Right lobe of liver (tissue), 6 donors: ENCODE results near the gene GADL1. TPM values are rescaled to one million over a fixed set of nuclear protein-coding genes. Genes with fewer than 3 reads are reported as not detected.
A peak's percentile ranks its signal among the peaks of the same experiment; 100 is the strongest.

Experiments used
- ATAC-seq, 4 donors: fragments of 200-7000 bp; cut with Tn5 transposase; one replicate each; pipeline ENCODE4 v1.9.1; 2020; ENCODE audit warnings: mild to moderate bottlenecking in 4 of 4, moderate library complexity in 4 of 4
- DNase-seq, 3 donors: peaks; one replicate each; pipeline ENCODE4 v3.0.0-alpha.2; 2020
- H3K27ac ChIP-seq, 3 donors: fragments of 200-600 bp; one replicate each; pipeline ENCODE4 v1.8.0; 2022
- H3K27me3 ChIP-seq, 2 donors: fragments of 200-600 bp; one replicate each; pipeline ENCODE4 v1.8.0; 2022
- H3K36me3 ChIP-seq, 4 donors: fragments of 200-600 bp; sonication (generic) in 1 of 4; one replicate each; pipeline versions ENCODE4 v1.5.1 to v1.8.0; 2017 to 2022; ENCODE audit warnings: control low read depth in 1 of 4
- H3K4me1 ChIP-seq, 4 donors: fragments of 200-600 bp; sonication (generic) in 1 of 4; one replicate each; pipeline versions ENCODE4 v1.5.1 to v1.8.0; 2017 to 2022; ENCODE audit warnings: control low read depth in 1 of 4
- H3K4me3 ChIP-seq, 3 donors: fragments of 200-600 bp; one replicate each; pipeline ENCODE4 v1.8.0; 2022
- H3K9me3 ChIP-seq, 4 donors: fragments of 200-600 bp; sonication (generic) in 1 of 4; one replicate each; pipeline versions ENCODE4 v1.5.1 to v1.8.0; 2017 to 2022; ENCODE audit warnings: control low read depth in 1 of 4
- POLR2A ChIP-seq: fragments of 450-650 bp; IDR thresholded peaks from one replicate; pipeline ENCODE4 v1.6.1; 2017; ENCODE audit warnings: antibody characterized with exemption, mild to moderate bottlenecking
- WGBS: methylation state at CpG from one replicate; pipeline ENCODE4 v1.1.6; 2018; ENCODE audit warnings: low coverage, low lambda C conversion rate; ENCODE audit not compliant: insufficient coverage; ENCODE audit errors: missing lambda C conversion rate; 5-methylcytosine and 5-hydroxymethylcytosine counted together
- intact Hi-C, 2 donors: fragments of 100-400 bp; cut with DNase I; formaldehyde crosslinking; loops; one replicate each; pipeline versions ENCODE4 v1.11.2 to v1.14.1; 2022
- total RNA-seq, 6 experiments: library from RNA; depleted of rRNA in 2 of 6; stranded (reverse); fragments of >200 nt in 2 of 6; fragmentation: NEBNext Ultra II Directional in 3 of 6; extraction: Animal tissue kit (Norgen Biotek cat#: 25700) in 3 of 6; gene quantifications; one replicate each; pipeline versions ENCODE4 v1.1.0 to v1.2.4, GENCODE V29; 2016 to 2023
- TF ChIP-seq, protein P1 (sequence below), 4 donors: fragments of 200-600 bp in 3 of 4; fragments of 450-650 bp in 1 of 4; IDR thresholded peaks; one replicate each; pipeline versions ENCODE4 v1.5.1 to v1.8.0; 2016 to 2022; ENCODE audit warnings: antibody characterized with exemption in 4 of 4, mild to moderate bottlenecking in 2 of 4
- donor health status: DM: no; HTN: yes; CAD: no.
- donor health status: DM: no; HTN: no; CAD: no.
- donor health status: DM: no; HTN: no; CAD: no.
- donor health status: DM: no; HTN: yes; CAD: no.
- donor health status: DM: no; HTN: yes; CAD: no.

Gene GADL1
- total RNA-seq, 6 experiments from 2014 or later, result not detected

DNA sequence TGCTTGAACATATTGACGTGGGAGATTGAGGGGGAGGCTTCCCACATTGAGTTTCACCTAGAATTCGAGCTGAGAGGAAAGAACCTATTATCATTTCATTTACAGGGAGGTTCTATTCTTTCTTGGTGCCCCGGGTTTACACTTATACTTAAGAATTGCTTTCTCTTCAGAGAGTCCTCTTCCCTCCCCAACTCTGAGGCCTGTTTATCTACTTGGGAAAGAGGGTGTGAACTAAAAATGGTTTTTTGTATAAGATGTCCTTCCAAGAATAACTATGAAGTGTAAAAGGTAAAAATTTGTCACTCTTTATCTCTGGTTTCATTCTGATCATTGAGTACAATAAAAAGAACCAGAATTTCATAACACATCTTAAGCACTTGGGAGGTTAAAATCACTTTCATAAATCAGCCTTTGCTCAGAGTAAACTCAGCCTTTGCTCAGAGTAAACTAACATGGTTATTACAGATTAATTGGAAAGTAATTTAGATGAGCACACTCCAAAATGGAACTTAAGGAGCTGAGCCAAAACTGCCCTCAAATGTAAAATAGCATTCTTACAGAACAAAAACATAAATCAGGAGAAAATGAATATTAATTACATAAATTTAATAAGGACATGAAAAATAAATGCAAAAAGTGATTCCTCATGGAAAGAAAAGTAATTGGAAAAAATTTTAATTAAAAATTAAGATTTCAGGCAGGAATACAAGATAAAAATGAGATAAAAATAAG, 75.2 kb downstream of the GADL1 start:
- Histone ChIP-seq H3K9me3 (no peaks in the 10 kb centered on the region), H3K4me3 (no peak overlapping the region), H3K4me1 (no peaks in the 10 kb centered on the region), H3K27ac (no peak overlapping the region), H3K27me3 (no peaks in the 10 kb centered on the region), H3K36me3 (no peaks in the 10 kb centered on the region)
- DNase-seq, result no peak
- no peak for ATAC-seq
- TF ChIP-seq, protein P1, sequence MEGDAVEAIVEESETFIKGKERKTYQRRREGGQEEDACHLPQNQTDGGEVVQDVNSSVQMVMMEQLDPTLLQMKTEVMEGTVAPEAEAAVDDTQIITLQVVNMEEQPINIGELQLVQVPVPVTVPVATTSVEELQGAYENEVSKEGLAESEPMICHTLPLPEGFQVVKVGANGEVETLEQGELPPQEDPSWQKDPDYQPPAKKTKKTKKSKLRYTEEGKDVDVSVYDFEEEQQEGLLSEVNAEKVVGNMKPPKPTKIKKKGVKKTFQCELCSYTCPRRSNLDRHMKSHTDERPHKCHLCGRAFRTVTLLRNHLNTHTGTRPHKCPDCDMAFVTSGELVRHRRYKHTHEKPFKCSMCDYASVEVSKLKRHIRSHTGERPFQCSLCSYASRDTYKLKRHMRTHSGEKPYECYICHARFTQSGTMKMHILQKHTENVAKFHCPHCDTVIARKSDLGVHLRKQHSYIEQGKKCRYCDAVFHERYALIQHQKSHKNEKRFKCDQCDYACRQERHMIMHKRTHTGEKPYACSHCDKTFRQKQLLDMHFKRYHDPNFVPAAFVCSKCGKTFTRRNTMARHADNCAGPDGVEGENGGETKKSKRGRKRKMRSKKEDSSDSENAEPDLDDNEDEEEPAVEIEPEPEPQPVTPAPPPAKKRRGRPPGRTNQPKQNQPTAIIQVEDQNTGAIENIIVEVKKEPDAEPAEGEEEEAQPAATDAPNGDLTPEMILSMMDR (IDR thresholded peaks at IDR 0.05), result no peak
- no peak for TF ChIP-seq POLR2A
- intact Hi-C loops, result no loop called here
- WGBS, result 55% methylated on average over 3 of the region's 3 CpGs

DNA sequence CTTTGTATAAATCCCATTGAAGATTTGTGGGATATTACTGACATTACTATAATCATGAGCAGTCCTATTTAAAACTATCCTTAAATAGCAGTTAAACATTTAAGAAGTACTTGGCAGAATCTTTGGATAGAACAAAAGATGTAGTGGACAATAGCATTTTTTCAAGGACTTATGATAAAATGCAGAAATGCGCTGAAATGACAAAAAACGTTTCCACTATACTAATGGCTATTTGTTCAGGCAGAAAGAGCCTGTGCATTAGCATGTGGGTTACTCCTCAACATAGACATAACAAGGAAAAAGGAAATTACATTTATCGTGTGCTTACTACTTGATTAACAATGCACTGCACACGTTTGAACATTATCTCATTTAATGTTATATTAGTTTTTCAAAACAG, 80.7 kb downstream of the GADL1 start:
- H3K27ac ChIP-seq, result no peak overlapping the region
- H3K9me3 ChIP-seq, result no peaks in the 10 kb centered on the region
- intact Hi-C loops, result no loop called here
- no peaks in the 10 kb centered on the region for H3K4me1 ChIP-seq
- TF ChIP-seq, protein P1 (IDR thresholded peaks at IDR 0.05), result no peak
- no peak for TF ChIP-seq POLR2A
- no peaks in the 10 kb centered on the region for H3K36me3 ChIP-seq
- no peak overlapping the region for H3K4me3 ChIP-seq
- DNase-seq (no peak), ATAC-seq (no peak)
- H3K27me3 ChIP-seq, result no peaks in the 10 kb centered on the region
- 58% methylated on average over 4 of the region's 4 CpGs for WGBS

DNA sequence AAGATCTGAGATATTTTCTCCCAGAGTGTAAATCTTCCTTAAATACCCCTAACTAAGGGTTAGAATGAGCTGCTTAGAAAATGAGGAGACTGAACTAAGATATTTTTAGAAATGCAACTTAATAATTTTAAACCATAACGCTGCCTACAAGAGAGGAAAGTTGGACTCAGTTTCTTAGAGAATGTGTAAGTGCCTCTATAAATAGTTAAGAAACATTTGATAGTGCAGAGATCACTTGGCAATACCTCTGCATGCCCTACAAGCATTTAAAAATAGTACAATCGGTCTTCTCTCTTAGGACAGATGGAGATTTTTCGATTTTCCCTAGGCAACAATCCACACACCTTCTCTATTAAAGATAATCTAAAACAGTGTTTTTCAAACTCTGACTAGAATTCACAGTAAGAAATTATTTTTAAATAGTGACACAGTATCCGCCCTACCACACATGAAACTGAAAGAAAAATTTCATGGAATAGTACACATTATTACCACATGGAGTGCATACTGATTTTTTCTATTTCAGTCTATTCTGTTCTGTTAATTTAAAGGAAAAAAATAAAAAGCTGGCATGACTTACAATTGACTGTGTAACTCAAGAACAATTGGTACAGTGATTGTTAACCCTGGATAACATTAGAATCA, 83.2 kb downstream of the GADL1 start:
- 42% methylated on average over 4 of the region's 4 CpGs for WGBS
- ATAC-seq, result no peak
- Histone ChIP-seq H3K4me3 (peak overlapping the region in 1 of 3 donors; percentile 4), H3K9me3 (no peaks in the 10 kb centered on the region), H3K27me3 (no peaks in the 10 kb centered on the region), H3K36me3 (no peaks in the 10 kb centered on the region), H3K4me1 (no peaks in the 10 kb centered on the region), H3K27ac (peak overlapping the region in 1 of 3 donors; percentile 13)
- no peak for DNase-seq
- intact Hi-C loops, result no loop called here
- TF ChIP-seq POLR2A, result no peak
- TF ChIP-seq, protein P1 (IDR thresholded peaks at IDR 0.05), result no peak

DNA sequence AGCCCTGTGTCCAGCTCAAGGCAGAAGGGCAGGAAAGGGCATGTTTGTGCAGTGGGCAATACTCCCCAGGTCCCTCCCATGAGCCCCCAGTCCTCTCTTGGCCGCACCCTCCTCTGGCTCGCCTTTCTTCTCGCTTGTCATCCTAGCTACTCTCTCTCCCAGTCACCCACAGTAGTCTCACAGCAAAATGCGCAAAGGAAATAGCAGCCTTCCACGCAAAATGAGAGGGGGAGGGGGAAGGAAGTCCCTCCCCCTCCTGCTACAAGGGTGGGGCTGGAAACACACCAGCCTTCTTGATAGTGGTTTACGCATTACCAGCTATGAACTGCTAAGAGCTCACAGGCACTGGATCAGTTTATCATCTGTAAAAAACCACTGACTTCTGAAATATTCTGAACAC, 83.8 kb downstream of the GADL1 start:
- peak overlapping the region in 1 of 3 donors; percentile 4 for H3K4me3 ChIP-seq
- H3K27me3 ChIP-seq, result no peaks in the 10 kb centered on the region
- ATAC-seq (no peak), DNase-seq (no peak)
- H3K4me1 ChIP-seq, result no peaks in the 10 kb centered on the region
- no peak overlapping the region for H3K27ac ChIP-seq
- no peaks in the 10 kb centered on the region for H3K36me3 ChIP-seq
- no peaks in the 10 kb centered on the region for H3K9me3 ChIP-seq
- 61% methylated on average over 5 of the region's 6 CpGs for WGBS
- intact Hi-C loops, result no loop called here
- TF ChIP-seq, protein P1 (IDR thresholded peaks at IDR 0.05), result no peak
- TF ChIP-seq POLR2A, result no peak
